ENCODE measurements around the gene C1GALT1. TPM values are rescaled to one million over a fixed set of nuclear protein-coding genes. Genes with fewer than 3 reads are reported as not detected.

C1GALT1 gene
- total RNA-seq, 2 experiments from 2014 or later = 39.0 to 39.5 TPM

GRCh38 chr7:7214398-7215347 lies 32.3 kb downstream of the C1GALT1 start:
- no peak overlapping the region for H3K27ac Mint-ChIP-seq
- DNase-seq (no peak), ATAC-seq (no peak)
- POLR2A ChIA-PET = no interaction called here
- intact Hi-C loops (cut with micrococcal nuclease) = no loop called here
- CTCF ChIA-PET = no interaction called here
- peaks cover 40% of the 10 kb centered on the region for H3K4me1 Mint-ChIP-seq (ENCODE audit: low read depth)
- H3K27me3 Mint-ChIP-seq = no peaks in the 10 kb centered on the region
- no peak for TF ChIP-seq CTCF (IDR thresholded peaks at IDR 0.05)
- H3K9me3 Mint-ChIP-seq = peaks cover 4% of the 10 kb centered on the region
- peaks cover 50% of the 10 kb centered on the region for H3K36me3 Mint-ChIP-seq (ENCODE audit: low read depth)
- H3K4me3 Mint-ChIP-seq = no peak overlapping the region

GRCh38 chr7:7216279-7216678 lies 33.9 kb downstream of the C1GALT1 start:
- no peak overlapping the region for H3K27ac Mint-ChIP-seq
- no peak for TF ChIP-seq CTCF (IDR thresholded peaks at IDR 0.05)
- ChIA-PET POLR2A (no interaction called here), CTCF (no interaction called here)
- H3K36me3 Mint-ChIP-seq (ENCODE audit: low read depth) = peaks cover 51% of the 10 kb centered on the region
- DNase-seq (no peak), ATAC-seq (no peak)
- H3K4me3 Mint-ChIP-seq = no peak overlapping the region
- intact Hi-C loops (cut with micrococcal nuclease) = no loop called here
- no peaks in the 10 kb centered on the region for H3K27me3 Mint-ChIP-seq
- H3K4me1 Mint-ChIP-seq (ENCODE audit: low read depth) = peaks cover 38% of the 10 kb centered on the region
- H3K9me3 Mint-ChIP-seq = peaks cover 4% of the 10 kb centered on the region

GRCh38 chr7:7219216-7219615 lies 36.9 kb downstream of the C1GALT1 start:
- H3K4me3 Mint-ChIP-seq = no peak overlapping the region
- no peak for TF ChIP-seq CTCF (IDR thresholded peaks at IDR 0.05)
- ATAC-seq (no peak), DNase-seq (no peak)
- ChIA-PET POLR2A (no interaction called here), CTCF (no interaction called here)
- peaks cover 49% of the 10 kb centered on the region for H3K36me3 Mint-ChIP-seq (ENCODE audit: low read depth)
- no peaks in the 10 kb centered on the region for H3K27me3 Mint-ChIP-seq
- no peak overlapping the region for H3K27ac Mint-ChIP-seq
- peaks cover 4% of the 10 kb centered on the region for H3K9me3 Mint-ChIP-seq
- peaks cover 43% of the 10 kb centered on the region for H3K4me1 Mint-ChIP-seq (ENCODE audit: low read depth)
- intact Hi-C loops (cut with micrococcal nuclease) = no loop called here

DNA sequence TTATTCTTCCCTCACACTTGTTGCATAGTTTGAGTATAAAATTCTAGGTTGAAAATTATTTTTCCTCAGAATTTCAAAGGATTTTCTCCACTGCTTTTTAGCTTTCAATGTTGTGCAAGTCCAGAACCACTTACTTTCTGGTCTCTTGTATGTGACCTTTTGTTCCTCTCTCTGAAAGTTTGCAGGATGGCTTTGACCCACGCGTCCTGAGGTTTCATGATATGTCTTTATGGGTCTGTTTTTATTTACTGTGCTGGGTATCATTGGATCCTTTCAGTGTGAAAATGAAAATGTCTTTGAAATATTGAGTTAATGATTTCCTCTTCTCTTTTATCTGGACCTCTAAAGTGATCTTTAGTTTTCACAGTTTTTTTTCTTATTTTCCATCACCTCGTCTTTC lies 38.5 kb downstream of the C1GALT1 start:
- DNase-seq = no peak
- H3K27ac Mint-ChIP-seq = peak overlapping the region; percentile 43
- H3K4me1 Mint-ChIP-seq (ENCODE audit: low read depth) = peaks cover 38% of the 10 kb centered on the region
- peaks cover 41% of the 10 kb centered on the region for H3K36me3 Mint-ChIP-seq (ENCODE audit: low read depth)
- H3K4me3 Mint-ChIP-seq = no peak overlapping the region
- ATAC-seq = no peak
- CTCF ChIA-PET = no interaction called here
- intact Hi-C loops (cut with micrococcal nuclease) = no loop called here
- POLR2A ChIA-PET = interaction anchor here (0.6 kb wide), 1 partner anchor 9 kb away, joined by 3 read pairs; no protein-coding TSS in a partner anchor
- H3K9me3 Mint-ChIP-seq = peaks cover 4% of the 10 kb centered on the region
- no peak for TF ChIP-seq CTCF (IDR thresholded peaks at IDR 0.05)
- no peaks in the 10 kb centered on the region for H3K27me3 Mint-ChIP-seq

GRCh38 chr7:7221599-7222038 lies 39.3 kb downstream of the C1GALT1 start:
- peaks cover 4% of the 10 kb centered on the region for H3K9me3 Mint-ChIP-seq
- no peak overlapping the region for H3K27ac Mint-ChIP-seq
- peaks cover 38% of the 10 kb centered on the region for H3K4me1 Mint-ChIP-seq (ENCODE audit: low read depth)
- H3K27me3 Mint-ChIP-seq = no peaks in the 10 kb centered on the region
- TF ChIP-seq CTCF (IDR thresholded peaks at IDR 0.05) = no peak
- intact Hi-C loops (cut with micrococcal nuclease) = no loop called here
- no peak for ATAC-seq
- ChIA-PET CTCF (interaction anchor here (1.7 kb wide), 1 partner anchor 16 kb away, joined by 5 read pairs; no protein-coding TSS in a partner anchor), POLR2A (no interaction called here)
- H3K4me3 Mint-ChIP-seq = no peak overlapping the region
- no peak for DNase-seq
- peaks cover 40% of the 10 kb centered on the region for H3K36me3 Mint-ChIP-seq (ENCODE audit: low read depth)

Data from activated CD8-positive, alpha-beta T cell treated with anti-CD3 and anti-CD28 coated beads for 36 hours (primary cell).